Astrocyte (in vitro differentiated cells and primary cell): ENCODE measurements around the gene ABL2.

ENCODE experiments used
- CTCF ChIP-seq: IDR thresholded peaks from 2 replicates; pipeline ENCODE4 v1.5.1; 2011; ENCODE audit warnings: low read depth, mild to moderate bottlenecking, inconsistent platforms, low read length, moderate library complexity; ENCODE audit not compliant: insufficient read depth
- EZH2 ChIP-seq: IDR thresholded peaks from 2 replicates; pipeline ENCODE4 v1.6.1; 2012; ENCODE audit warnings: mild to moderate bottlenecking, low read length, inconsistent platforms; ENCODE audit not compliant: insufficient read depth

- TF ChIP-seq CTCF (no peak), EZH2 (no peak)
Observed at GRCh38 chr1:179202161-179202560, 27.3 kb downstream of the ABL2 start.
